SK-N-MC (cell line): ENCODE results near the gene FAM9A.

ENCODE experiments used
- EZH2 ChIP-seq: fragments of 200-600 bp; sonication (generic); IDR thresholded peaks from one replicate; pipeline ENCODE4 v1.6.1; 2017; ENCODE audit warnings: antibody characterized with exemption
- FOXP2 ChIP-seq: optimal IDR thresholded peaks from 2 replicates; pipeline ENCODE3; 2011; ENCODE audit warnings: mild to moderate bottlenecking, moderate library complexity; ENCODE audit not compliant: insufficient read depth; ENCODE audit errors: extremely low read length, control extremely low read depth
- POLR2AphosphoS5 ChIP-seq: IDR thresholded peaks from 2 replicates; pipeline ENCODE4 v1.6.1; 2012; ENCODE audit warnings: mild to moderate bottlenecking, low read depth, low read length, borderline replicate concordance

DNA sequence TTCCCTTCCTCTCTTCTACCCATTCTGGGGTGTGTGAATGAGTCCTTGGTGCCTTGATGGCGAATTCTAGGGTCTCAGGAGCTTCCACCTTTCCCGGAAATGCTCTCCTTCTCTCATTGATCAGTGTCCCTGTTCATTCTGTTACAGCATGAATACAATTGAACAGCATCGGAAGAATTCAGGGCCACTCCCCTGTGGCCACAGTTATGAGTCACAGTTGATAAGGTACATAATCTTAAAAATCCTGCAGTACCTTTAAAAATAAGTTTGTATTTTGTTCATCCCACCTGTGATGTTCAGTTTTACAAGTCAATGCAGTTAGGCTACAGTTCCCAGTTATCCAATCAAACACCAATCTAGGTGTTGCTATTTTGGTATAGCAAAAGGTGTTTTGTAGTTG lies 47.3 kb upstream of the FAM9A start:
- no peak for TF ChIP-seq EZH2
- no peak for TF ChIP-seq POLR2AphosphoS5
- no peak for TF ChIP-seq FOXP2
